Liver (tissue), 9 donors: ENCODE measurements around the gene IRF8. TPM values are rescaled to one million over a fixed set of nuclear protein-coding genes. Genes with fewer than 3 reads are reported as not detected.

Experiments
- DNase-seq: peaks from one replicate; pipeline ENCODE4 v3.0.0-alpha.2; 2017; ENCODE audit warnings: low spot score
- H3K27ac ChIP-seq, 2 donors: one replicate each; pipeline ENCODE4 v1.7.0; 2013; ENCODE audit warnings: inconsistent platforms in 2 of 2, low read length in 2 of 2, control low read depth in 1 of 2, low read depth in 1 of 2, mild to moderate bottlenecking in 1 of 2
- H3K27me3 ChIP-seq, 4 donors: one replicate each; pipeline versions ENCODE4 v1.6.1 to v1.7.0; 2013; ENCODE audit warnings: low read length in 3 of 4, inconsistent platforms in 1 of 4, mild to moderate bottlenecking in 1 of 4, moderate library complexity in 1 of 4; ENCODE audit not compliant: control insufficient read depth in 4 of 4, insufficient read depth in 4 of 4
- H3K36me3 ChIP-seq, 4 donors: one replicate each; pipeline versions ENCODE4 v1.6.1 to v1.7.0; 2013; ENCODE audit warnings: low read length in 3 of 4, mild to moderate bottlenecking in 3 of 4, low read depth in 1 of 4, moderate library complexity in 1 of 4; ENCODE audit not compliant: control insufficient read depth in 4 of 4, insufficient read depth in 3 of 4
- H3K4me1 ChIP-seq, 4 donors: one replicate each; pipeline versions ENCODE4 v1.6.1 to v1.7.0; 2013; ENCODE audit warnings: low read length in 3 of 4, mild to moderate bottlenecking in 3 of 4, moderate library complexity in 1 of 4; ENCODE audit not compliant: control insufficient read depth in 4 of 4, insufficient read depth in 4 of 4
- H3K4me3 ChIP-seq, 3 donors: one replicate each; pipeline versions ENCODE4 v1.6.1 to v1.7.0; 2013; ENCODE audit warnings: low read length in 3 of 3, control low read depth in 1 of 3, low read depth in 1 of 3, mild to moderate bottlenecking in 1 of 3
- H3K9ac ChIP-seq, 2 donors: one replicate each; pipeline ENCODE4 v1.7.0; 2013; ENCODE audit warnings: low read length in 2 of 2, mild to moderate bottlenecking in 2 of 2, moderate library complexity in 2 of 2, control low read depth in 1 of 2, low read depth in 1 of 2
- H3K9me3 ChIP-seq, 4 donors: one replicate each; pipeline versions ENCODE4 v1.6.1 to v1.7.0; 2013; ENCODE audit warnings: low read length in 3 of 4; ENCODE audit not compliant: control insufficient read depth in 4 of 4
- ATF3 ChIP-seq: IDR thresholded peaks from 2 replicates; pipeline ENCODE4 v1.6.1; 2016; ENCODE audit warnings: antibody characterized with exemption
- EGR1 ChIP-seq, 2 donors: IDR thresholded peaks; 2 replicates each; pipeline ENCODE4 v1.6.1; 2016 to 2018; ENCODE audit warnings: antibody characterized with exemption in 2 of 2, low read depth in 2 of 2
- GABPA ChIP-seq, 2 donors: IDR thresholded peaks in 1 of 2; conservative IDR thresholded peaks in 1 of 2; 2 replicates each; pipeline ENCODE4 v1.6.1; 2016; ENCODE audit warnings: antibody characterized with exemption in 2 of 2, mild to moderate bottlenecking in 1 of 2, moderate library complexity in 1 of 2
- MAX ChIP-seq: IDR thresholded peaks from 2 replicates; pipeline ENCODE4 v1.6.1; 2016; ENCODE audit warnings: antibody characterized with exemption
- NR2F2 ChIP-seq: IDR thresholded peaks from 2 replicates; pipeline ENCODE4 v1.6.1; 2016; ENCODE audit warnings: antibody characterized with exemption
- RXRA ChIP-seq, 2 donors: IDR thresholded peaks; 2 replicates each; pipeline ENCODE4 v1.6.1; 2017 to 2018; ENCODE audit warnings: antibody characterized with exemption in 2 of 2, mild to moderate bottlenecking in 1 of 2
- SP1 ChIP-seq: IDR thresholded peaks from 2 replicates; pipeline ENCODE4 v1.6.1; 2018; ENCODE audit warnings: antibody characterized with exemption, mild to moderate bottlenecking
- YY1 ChIP-seq: IDR thresholded peaks from 2 replicates; pipeline ENCODE4 v1.6.1; 2016; ENCODE audit warnings: antibody characterized with exemption, mild to moderate bottlenecking
- ZBTB33 ChIP-seq: IDR thresholded peaks from 2 replicates; pipeline ENCODE4 v1.6.1; 2016; ENCODE audit warnings: antibody characterized with exemption
- WGBS: extraction: QIAGEN DNeasy Blood & Tissue Kit; methylation state at CpG from one replicate; pipeline ENCODE4 v1.1.7; 2013; 5-methylcytosine and 5-hydroxymethylcytosine counted together
- polyA plus RNA-seq, 2 donors: library from polyadenylated mRNA; stranded (reverse) in 1 of 2; unstranded in 1 of 2; fragments of 200-250 nt in 1 of 2; fragments of >200 nt in 1 of 2; fragmentation: Nextera tagmentation in 1 of 2; extraction: Ambion mirVana in 1 of 2; gene quantifications; one replicate each; pipeline versions ENCODE4 v1.2.1 to v1.2.3, GENCODE V29; 2013 to 2015
- total RNA-seq, 2 donors: library from RNA; depleted of rRNA; stranded (reverse); fragments of >200 nt; gene quantifications; one replicate each; pipeline ENCODE4 v1.2.3, GENCODE V29; 2014
- TF ChIP-seq, protein P1 (sequence below): fragments of 150-350 bp; IDR thresholded peaks from 2 replicates; pipeline ENCODE4 v1.5.1; 2017; ENCODE audit warnings: improper control_type of control experiment, low read depth, low read length; ENCODE audit not compliant: missing input control
- donor health status: healthy.
- donor health status: healthy.
- donor health status: healthy.
- donor health status: healthy.
- donor health status: healthy.

IRF8 gene
- total and polyA plus RNA-seq, 4 donors = 5.1 to 25.8 (median 12.3) TPM

GRCh38 chr16:85924675-85925074, 25.7 kb downstream of the IRF8 start:
- Histone ChIP-seq H3K4me3 (no peak overlapping the region), H3K4me1 (peaks cover 0 to 13% (median 6%) of the 10 kb centered on the region in 4 donors), H3K27ac (no peak overlapping the region), H3K9me3 (no peaks in the 10 kb centered on the region), H3K27me3 (no peaks in the 10 kb centered on the region), H3K36me3 (peaks cover 2 to 15% (median 3%) of the 10 kb centered on the region in 4 donors), H3K9ac (no peak overlapping the region)
- TF ChIP-seq, protein P1, sequence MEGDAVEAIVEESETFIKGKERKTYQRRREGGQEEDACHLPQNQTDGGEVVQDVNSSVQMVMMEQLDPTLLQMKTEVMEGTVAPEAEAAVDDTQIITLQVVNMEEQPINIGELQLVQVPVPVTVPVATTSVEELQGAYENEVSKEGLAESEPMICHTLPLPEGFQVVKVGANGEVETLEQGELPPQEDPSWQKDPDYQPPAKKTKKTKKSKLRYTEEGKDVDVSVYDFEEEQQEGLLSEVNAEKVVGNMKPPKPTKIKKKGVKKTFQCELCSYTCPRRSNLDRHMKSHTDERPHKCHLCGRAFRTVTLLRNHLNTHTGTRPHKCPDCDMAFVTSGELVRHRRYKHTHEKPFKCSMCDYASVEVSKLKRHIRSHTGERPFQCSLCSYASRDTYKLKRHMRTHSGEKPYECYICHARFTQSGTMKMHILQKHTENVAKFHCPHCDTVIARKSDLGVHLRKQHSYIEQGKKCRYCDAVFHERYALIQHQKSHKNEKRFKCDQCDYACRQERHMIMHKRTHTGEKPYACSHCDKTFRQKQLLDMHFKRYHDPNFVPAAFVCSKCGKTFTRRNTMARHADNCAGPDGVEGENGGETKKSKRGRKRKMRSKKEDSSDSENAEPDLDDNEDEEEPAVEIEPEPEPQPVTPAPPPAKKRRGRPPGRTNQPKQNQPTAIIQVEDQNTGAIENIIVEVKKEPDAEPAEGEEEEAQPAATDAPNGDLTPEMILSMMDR = no peak
- TF ChIP-seq SP1 (no peak), GABPA (IDR thresholded peaks at IDR 0.05 in 1 of 2, conservative IDR thresholded peaks at IDR 0.05 in 1 of 2) (no peak), ATF3 (no peak), MAX (no peak), EGR1 (IDR thresholded peaks at IDR 0.05; ENCODE audit: low read depth in 2 of 2) (no peak), NR2F2 (no peak), YY1 (no peak)
- WGBS = 81% methylated on average over 3 of the region's 3 CpGs
- no peak for DNase-seq

DNA sequence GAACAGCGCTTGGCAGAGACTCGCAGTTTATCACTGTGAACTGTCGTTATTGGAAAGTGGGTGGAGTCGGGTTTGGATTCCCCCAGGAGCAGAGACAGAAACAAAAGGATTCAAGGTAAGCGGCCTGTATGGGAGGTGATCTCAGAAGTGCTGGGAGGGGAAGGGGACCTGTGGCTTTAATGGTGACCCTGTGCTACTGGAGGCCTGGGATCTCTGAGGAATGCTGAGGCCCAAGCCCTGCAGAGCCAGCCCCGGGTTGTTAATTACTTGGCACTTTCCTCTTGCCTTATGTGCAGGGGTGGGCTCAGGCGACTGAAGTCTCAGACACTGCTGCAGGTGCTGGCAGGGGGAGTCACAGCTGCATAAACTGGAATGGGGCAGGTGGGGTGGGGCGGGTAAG, 27.4 kb downstream of the IRF8 start:
- H3K9me3 ChIP-seq = no peaks in the 10 kb centered on the region
- H3K4me3 ChIP-seq = no peak overlapping the region
- H3K27ac ChIP-seq = no peak overlapping the region
- no peak for DNase-seq
- TF ChIP-seq MAX = no peak
- TF ChIP-seq, protein P1 = no peak
- H3K4me1 ChIP-seq = peaks cover 0 to 13% (median 6%) of the 10 kb centered on the region in 4 donors
- H3K9ac ChIP-seq = no peak overlapping the region
- peaks cover 0 to 2% (median under 1%) of the 10 kb centered on the region in 4 donors for H3K36me3 ChIP-seq
- no peaks in the 10 kb centered on the region for H3K27me3 ChIP-seq
- WGBS = 88% methylated on average over 8 of the region's 8 CpGs

- 78% methylated on average over 16 of the region's 16 CpGs for WGBS
Measured at GRCh38 chr16:85927371-85927770, 28.4 kb downstream of the IRF8 start.

More at GRCh38 chr16:85927371-85927770, 28.4 kb downstream of the IRF8 start:
- Histone ChIP-seq H3K9ac (no peak overlapping the region), H3K4me1 (peaks cover 0 to 15% (median 6%) of the 10 kb centered on the region in 4 donors), H3K9me3 (no peaks in the 10 kb centered on the region), H3K27me3 (no peaks in the 10 kb centered on the region), H3K36me3 (no peaks in the 10 kb centered on the region), H3K4me3 (no peak overlapping the region), H3K27ac (no peak overlapping the region)
- TF ChIP-seq GABPA (IDR thresholded peaks at IDR 0.05 in 1 of 2, conservative IDR thresholded peaks at IDR 0.05 in 1 of 2) (no peak), RXRA (IDR thresholded peaks at IDR 0.05) (no peak), ATF3 (no peak), ZBTB33 (no peak), MAX (no peak)
- TF ChIP-seq, protein P1 = no peak
- DNase-seq = no peak
